HG03521 (cell line): ENCODE results near the gene OR6B3.

Experiments used
- ATAC-seq: cut with Tn5 transposase; IDR thresholded peaks from one replicate; pipeline ENCODE4 v1.9.1; 2021; ENCODE audit warnings: mild to moderate bottlenecking, moderate library complexity; ENCODE audit not compliant: unreplicated experiment

Gene OR6B3

DNA sequence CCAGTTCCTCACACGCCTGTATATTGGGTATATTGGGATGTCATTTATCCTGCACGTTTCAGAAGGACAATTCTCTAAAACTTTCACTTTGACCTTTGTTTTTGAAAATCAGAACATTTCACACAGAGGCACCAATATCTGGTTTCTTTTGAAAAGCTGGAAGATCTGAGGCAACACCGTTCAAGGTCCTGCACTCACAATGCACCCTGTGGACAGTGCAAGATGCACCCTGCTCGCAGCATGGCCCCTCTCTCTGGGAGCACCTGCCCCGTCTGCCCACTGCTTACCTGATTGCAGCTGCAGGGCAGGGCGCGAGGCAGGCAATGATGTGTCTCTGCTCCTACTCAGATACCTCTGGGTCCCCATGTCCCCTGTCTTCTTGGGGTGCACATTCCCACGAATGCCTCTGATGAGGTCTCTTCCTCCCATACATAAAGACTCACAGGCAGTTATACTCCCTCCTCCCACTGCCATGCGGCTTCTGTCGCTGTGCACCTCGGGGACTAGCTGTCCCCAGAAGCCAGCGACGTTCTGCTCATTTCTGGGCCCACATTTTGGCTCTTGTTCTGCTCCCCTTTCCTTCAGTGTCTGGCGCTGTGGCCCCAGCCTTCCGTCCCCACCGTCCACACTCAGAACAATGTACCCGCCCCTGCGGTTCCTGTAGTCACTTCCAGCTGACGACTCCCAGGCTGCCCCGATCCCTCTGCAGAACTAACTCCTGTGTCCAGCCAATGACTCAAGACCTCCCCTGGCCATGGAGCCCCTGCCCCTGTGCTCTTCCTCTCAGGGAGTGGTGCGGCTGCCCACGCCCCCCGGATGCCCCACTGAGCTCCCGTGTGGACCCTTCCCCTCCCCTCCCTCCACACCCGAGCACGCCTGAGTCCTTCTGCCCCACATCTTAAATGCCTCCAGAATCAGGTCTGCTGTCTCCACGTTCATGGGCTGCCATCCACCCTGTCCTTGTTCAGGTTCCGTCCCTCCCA is at the start of gene OR6B3:
Gene OR6B3 (minus strand): TSS at position 349 of the 983 bp plus-strand sequence.
- ATAC-seq: no peak

DNA sequence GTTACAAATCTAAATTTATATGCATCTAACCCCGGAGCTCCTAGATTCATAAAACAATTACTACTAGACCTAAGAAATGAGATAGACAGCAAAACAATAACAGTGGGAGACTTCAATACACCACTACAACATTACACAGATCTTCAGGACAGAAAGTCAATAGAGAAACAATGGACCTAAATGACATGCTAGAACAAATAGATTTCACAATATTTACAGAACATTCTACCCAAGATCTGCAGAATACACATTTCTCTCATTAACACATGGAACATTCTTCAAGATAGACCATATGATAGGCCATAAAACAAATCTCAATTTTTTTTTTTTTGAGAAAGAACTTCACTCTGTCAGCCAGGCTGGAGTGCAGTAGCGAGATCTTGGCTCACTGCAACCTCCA is 45.0 kb upstream of the OR6B3 start:
- no peak for ATAC-seq

DNA sequence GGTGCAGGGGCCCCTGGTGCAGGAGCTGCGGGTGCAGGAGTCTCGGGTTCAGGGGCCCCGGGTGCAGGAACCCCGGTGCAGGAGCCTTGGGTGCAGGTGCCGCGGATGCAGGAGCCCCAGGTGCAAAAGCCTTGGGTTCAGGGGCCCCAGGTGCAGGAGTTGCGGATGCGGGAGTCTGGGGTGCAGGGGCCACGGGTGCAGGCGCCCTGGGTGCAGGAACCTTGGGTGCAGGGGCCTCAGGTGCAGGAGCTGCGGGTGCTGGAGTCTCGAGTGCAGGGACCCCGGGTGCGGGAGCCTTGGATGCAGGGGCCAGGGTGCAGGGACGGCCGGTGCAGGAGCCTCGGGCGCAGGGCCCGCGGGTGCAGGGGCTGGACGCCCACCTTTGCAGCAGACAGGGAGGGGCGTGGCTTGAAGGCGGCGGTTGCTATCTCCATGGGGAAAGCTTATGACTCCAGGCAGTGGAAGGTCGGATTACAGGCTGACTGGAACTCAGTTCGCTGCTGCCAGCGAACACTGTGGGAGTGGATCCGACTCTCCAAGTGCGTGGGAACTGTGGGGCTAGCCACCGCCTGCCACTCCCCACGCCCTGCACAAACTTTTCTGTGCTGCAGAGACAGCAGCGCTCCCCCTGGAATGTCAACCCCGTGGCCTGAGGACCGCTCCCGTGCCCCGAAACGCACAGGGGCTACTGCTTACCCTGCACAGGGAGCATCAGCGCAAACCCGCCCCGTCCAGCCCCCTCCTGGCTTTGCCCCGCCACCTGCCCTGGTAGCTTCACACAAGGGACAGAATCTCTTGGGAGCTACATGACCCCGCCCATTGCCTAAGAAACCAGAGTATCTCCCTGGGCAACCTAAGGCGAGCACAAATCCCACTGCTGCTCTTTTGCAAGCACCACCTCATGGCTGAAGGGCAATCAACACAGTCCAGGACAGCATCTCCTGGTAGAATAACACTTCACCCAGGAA is 42.5 kb upstream of the OR6B3 start:
- ATAC-seq: no peak

DNA sequence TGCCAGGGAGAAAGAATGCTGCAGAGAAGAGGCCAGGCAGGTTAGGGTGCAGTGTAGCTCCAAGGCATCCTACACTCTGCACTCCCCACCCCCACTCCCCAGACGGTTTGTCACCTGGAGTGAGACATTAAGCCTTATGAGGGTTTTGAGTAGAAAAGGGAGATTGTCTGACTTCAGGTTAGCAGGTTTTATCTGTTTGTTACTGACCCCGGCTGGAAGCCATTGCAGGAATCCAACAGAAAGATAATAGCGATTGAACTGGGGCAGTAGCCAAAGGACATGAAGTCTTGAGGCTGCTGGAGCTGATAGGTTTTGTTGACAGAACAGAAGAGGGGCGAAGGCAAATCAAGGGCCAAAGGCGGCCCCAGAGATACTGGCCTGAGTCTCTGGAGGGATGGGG is 36.0 kb upstream of the OR6B3 start:
- no peak for ATAC-seq

DNA sequence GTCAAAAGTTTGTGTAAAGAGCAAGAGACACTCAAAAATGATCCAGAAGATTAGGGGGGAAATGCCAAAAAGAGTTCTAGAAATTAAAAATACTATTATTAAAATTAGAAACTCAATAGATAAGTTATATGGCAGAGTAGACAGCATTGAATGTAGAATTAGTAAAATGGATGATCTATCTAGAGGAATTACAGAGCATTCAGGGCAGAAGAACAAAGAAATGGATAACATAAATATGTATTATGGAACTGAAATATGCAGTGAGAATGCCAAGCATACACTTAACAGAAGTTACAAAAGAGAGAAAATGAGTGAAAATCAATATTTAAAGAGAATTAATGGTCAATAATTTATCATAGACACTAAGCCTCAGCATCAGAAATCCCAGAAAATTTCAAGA is 33.2 kb upstream of the OR6B3 start:
- ATAC-seq: no peak

DNA sequence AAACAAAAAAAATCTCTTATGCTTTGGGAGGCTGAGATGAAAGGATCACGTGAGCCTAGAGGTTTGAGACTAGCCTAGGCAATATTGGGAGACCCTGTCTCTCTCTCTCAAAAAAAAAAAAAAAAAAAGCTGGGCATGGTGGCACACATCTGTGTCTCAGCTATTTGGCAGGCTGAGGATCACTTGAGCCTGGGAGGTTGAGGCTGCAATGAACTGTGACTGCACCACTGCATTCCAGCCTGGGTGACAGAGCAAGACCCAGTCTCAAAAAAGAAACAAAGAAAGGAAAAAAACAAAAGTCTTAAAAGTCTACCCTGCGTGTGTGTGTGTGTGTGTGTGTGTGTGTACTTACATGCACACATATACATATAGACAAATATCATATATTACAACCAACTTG is 25.3 kb upstream of the OR6B3 start:
- ATAC-seq: no peak

DNA sequence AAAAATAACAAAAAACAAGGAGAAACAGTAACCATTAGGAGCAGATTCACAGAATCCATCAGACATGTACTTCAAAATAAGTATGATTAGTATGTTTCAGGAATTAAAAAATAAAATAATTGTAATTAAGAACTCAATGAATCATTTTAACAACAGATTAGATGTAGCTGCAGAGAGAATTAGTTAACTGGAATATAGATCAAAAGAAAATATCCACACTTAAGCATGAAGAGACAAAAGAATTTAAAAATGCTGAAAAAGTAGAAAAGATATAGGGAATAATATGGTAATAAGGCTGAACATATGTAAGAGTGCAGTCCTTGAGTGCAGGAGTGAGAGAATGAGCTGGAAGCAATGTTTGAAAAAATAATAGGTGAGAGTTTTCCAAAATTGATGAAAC is 24.1 kb upstream of the OR6B3 start:
- ATAC-seq: no peak

DNA sequence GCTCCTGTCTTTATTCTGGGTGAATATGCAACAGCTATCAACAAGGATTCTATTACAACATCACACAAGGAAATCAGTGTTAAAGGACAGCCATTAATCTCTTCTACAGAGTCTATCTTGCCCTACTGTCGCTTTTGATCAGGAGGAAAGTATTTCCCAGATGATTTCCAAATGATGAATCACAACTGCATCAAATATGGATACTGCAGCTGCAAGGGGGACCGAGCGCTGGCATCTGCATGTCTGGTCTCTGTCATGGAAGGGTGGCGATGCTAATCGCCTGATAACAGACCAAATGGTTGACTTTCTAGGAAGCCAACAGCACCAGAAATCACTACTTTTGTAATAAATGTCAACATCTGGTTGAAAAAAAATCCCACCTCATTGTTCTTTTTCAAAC is 21.2 kb upstream of the OR6B3 start:
- ATAC-seq: no peak

DNA sequence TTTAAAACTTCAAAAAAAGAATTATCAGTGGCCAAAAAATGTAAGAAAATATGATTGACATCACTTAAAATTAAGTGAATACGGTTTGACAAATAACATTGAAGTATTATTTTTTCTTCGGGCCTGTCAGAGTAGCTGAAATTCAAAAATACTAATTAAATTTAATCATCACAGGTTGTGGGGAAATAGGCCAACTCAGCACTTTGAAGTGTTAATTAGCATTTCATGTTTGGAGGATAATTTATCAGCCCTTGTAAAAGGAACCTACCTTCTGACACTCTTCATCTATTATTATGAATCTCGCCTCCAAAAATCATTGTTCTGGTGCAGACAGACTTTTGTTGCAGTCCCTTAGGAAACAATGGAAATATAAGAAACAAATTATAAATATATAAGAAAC is 17.6 kb upstream of the OR6B3 start:
- no peak for ATAC-seq

DNA sequence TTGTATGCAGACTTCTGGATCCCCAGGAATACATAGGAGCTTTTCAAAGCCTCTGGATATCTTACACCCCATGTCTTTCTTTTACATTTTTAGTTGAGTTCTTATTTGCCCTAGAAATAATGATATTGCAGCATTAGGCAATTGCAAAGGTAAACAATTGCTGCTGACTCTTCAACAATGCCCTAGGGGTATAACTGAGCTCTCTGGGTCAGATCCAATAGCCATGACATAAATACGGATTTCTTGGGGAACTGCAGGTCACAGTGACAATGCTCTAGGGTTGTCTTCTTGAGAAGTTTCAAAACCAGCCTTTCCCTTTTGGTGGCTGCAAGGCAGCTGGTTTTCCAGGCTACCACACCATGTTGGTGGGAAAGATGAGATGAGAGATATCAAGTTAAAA is 16.5 kb upstream of the OR6B3 start:
- ATAC-seq: no peak

DNA sequence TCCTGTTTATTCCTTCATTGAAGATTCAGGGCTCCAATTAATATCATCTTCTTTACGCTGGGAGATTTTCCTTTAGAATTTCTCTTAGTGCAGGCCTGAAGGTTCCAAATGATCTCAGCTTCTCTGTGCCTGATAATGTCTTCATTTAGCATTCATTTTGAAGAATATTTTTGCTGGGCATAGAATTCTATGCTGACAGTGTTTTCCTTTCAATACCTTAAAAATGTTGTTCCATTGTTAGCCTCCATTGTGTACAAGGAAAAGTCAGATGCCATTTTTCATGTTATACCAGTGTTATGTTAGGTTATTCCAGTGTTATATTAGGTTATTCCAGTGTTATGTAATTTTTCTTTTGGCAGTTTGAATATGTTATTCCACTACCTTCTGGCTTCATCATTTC is 14.9 kb upstream of the OR6B3 start:
- no peak for ATAC-seq

DNA sequence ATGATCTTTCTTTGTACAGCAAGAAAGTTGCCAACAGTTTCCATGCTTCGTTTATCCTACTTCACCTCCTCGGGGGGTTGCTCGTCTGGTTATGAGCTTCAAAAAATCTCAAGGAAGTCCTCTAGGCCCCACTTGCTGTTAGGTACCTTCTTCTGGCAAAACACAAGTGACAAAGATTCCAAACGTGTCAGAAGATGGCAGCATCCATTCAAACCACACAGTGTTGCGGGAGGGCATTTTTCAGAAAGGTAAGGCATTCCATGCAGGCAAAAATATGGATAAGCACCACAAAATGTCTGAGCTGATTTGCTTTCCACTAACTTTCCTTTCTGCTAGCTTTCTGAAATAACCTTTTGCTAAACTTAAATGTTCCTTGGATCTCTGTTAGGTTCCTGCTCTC is 13.2 kb upstream of the OR6B3 start:
- no peak for ATAC-seq

DNA sequence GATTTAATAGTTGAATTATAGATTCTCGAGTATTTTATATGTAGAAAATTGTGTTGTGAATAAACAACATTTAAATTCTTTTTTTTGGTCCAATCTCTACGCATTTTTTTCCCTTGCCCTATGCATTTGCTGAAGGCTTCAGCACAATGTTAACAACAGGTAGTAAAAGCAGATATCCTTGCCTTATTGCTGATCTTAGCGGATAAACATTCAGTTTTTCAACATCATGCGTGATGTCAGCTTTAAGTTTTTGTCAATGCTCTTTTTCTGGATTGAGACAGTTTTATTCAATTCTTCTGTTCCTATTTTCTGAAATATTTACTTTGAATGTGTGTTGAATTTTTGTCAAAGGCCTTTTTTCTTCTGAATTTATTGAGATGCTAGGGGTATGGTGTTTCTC is 11.6 kb upstream of the OR6B3 start:
- no peak for ATAC-seq

DNA sequence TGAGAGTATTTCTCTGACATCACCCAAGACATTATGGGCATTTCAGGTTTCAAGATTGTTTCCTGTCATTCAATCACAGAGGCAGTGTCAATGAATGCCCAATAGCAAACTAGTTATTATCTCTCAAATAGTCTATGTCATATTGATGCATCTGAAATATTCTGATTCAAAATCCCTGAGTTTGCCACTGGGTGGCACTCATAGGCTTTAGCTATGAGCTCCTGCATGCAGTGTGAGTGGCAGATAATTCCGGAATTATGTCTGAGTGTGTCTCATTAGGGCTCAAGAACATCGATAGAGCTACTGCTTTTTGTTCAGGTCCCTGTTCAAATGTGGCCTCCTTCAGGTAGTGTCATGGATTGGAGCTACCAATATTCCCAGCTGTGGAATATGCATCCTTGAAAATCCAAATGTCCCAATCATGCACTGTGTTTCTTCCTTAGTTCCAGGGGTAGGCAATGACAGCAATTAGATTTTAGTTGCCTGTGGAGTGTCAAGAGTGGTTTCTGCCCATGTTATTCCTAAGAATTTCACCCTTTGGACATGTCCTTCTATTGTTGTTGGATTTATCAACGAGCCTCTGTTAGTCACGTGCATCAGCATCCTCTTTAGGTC is 7.8 kb upstream of the OR6B3 start:
- ATAC-seq: no peak

DNA sequence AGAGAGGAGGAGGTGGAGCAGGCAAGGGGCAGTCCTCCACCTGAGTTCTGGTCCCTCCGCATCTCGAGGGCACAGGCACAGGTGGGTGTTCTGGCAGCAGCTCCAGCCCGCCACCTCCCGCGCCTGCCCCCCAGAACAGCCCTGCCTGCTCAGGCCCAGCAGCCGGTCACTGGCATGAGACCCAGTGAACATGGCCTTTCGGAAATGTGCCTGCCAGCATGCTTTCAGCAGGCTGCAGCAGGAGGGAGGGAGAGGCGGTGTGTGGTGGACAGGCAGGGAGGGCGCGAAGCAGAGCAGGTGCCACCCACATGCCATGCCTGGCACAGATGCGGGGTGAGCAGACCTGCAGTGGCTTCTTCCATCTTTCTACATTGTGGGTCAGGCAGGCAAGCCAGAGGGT is 3.4 kb upstream of the OR6B3 start:
- ATAC-seq: no peak

DNA sequence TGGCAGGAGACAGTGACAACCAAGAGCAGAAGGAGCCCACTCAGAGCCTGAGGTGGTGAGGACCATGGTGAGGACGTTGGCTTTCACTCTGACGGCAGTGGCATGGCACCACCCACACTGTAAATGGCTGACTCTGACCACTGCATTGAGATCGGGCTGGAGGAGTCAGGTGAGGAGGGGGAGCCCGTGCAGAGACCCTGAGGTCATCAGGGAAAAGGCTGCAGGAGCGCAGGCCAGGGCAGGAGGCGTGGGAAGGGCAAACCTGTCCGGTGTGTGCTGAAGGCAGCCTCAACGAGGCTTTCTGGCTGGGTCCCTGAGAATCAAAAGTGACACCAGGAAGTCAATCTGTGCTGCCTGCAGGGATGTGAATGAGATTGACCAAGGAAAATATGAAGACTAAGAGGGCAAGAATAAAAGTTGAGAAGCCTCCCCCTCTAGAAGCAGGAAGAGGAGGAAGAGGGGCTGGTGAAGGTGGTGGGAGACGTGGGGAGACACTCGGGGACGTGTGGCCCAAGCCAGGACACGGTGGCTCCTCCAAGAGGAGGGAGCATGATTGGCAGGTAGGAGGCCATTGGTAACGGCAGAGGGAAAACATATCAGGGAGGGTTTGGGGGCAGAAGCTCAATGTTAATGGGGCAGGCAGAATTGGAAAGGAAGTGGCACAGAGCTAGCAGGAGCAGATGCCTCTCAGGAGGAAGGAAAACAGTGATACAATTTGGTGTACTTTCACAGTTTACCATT is 2.0 kb upstream of the OR6B3 start:
- ATAC-seq: no peak

DNA sequence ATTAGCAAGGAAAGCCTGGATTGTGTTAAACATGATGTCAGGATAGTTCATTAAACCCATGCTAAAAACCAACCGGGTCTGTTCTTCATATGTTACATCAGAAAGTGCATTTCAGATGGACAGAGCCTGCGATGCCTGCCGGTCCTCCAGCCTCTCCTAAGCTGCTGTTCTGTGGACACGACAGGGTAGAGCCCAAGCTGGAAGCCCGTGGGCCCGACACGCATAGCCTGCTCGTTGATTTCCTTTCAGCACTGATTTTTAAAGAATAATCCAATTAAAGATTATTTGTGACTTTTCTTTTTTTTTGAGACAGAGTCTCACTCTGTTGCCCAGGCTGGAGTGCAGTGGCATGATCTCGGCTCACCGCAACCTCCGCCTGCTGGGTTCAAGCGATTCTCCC is 797 bp downstream of the OR6B3 start:
- ATAC-seq: no peak

DNA sequence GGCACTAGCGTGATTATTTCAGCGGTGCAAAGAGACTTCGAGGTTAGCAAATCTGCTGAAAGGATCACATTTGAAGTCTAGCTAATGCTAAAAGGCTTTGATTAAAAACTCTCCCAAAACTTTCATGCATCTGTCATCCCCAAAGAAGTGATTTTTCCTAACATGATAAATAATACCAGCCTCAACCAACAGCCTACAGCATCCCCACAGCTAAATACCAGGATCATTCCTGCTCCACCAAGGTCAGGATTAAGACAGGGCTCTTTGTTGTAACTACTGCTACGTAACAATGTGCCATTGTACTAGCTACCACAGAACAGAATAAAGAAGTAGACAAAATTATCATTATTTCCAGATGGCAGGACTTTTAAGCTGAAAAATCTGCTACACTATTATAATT is 1.6 kb downstream of the OR6B3 start:
- ATAC-seq: no peak

DNA sequence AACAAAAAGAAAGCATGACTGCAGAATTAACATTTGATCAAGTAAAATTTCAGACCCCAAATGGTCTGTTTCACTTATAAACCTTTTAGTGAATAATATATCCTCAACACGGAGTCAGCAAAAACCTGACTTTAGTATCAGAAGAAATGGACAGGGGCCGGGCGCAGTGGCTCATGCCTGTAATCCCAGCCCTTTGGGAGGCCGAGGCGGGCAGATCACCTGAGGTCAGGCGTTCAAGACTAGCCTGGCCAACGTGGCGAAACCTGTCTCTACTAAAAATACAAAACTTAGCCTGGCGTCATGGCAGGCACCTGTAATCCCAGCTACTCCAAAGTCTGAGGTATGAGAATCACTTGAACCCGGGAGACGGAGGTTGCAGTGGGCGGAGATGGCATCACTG is 3.0 kb downstream of the OR6B3 start:
- ATAC-seq: no peak

DNA sequence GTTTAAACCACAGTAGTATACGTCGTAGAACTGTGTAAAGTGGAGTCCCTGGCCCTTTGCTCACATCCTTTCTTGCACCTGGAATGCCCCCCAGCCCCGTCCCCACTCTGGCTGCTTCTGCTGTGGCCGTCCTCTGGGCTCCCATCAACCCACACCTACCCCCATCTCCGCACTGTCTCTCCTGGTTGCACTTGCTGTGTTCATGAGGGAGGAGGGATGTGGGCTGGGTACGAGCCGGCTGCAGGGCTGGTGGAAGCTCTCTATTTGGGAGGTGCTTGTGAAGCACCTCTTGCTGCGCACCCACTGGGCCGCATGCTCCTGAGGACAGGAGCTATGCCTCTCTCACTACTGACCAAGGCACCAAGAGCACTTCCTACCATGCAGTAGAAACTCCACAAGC is 5.1 kb downstream of the OR6B3 start:
- no peak for ATAC-seq

DNA sequence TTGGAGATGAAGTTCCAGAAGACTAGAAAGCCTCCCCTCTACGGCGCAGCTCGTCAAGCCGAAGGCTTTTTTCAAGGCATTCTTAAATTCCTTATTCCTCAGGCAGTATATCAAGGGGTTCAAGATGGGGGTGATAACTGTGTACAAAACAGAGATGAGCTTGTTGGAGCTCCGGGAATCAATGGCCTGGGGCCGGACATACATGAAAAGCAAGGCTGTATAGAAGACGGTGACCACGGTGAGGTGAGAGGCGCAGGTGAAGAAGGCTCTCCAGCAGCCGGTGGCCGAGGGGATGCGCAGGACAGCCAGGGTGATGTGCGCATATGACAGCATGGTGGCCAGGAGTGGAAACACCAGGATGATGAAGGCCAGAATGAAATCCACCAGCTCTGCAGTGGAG is 8.2 kb downstream of the OR6B3 start:
- no peak for ATAC-seq
